Stimulated activated memory B cell treated with anti-CD40 and anti-IgM and Interleukin-4, amounts not matched to agents 10 μg/mL and 1 μg/mL and 100 μg/mL, for 72 hours (primary cell): ENCODE data around the gene TEX13D.

Source experiments
- ATAC-seq: fragments of 150-1000 bp; cut with Tn5 transposase; 2 replicates; pipeline ENCODE4 v1.10.0; 2021
- H3K27ac Mint-ChIP-seq: one replicate; pipeline ENCODE4 v1.8.0; 2022; ENCODE audit warnings: mild to moderate bottlenecking, mixed read lengths
- H3K27me3 Mint-ChIP-seq: one replicate; pipeline ENCODE4 v1.8.0; 2022; ENCODE audit warnings: mixed read lengths
- H3K36me3 Mint-ChIP-seq: one replicate; pipeline ENCODE4 v1.8.0; 2022; ENCODE audit warnings: mixed read lengths
- H3K4me1 Mint-ChIP-seq: one replicate; pipeline ENCODE4 v1.8.0; 2022; ENCODE audit warnings: mixed read lengths
- H3K4me3 Mint-ChIP-seq: one replicate; pipeline ENCODE4 v1.8.0; 2022; ENCODE audit warnings: mild to moderate bottlenecking, moderate library complexity, mixed read lengths
- H3K9me3 Mint-ChIP-seq: one replicate; pipeline ENCODE4 v1.8.0; 2022; ENCODE audit warnings: mixed read lengths

Gene TEX13D

GRCh38 chrX:124386401-124386800 is 53.9 kb downstream of the TEX13D start:
- no peaks in the 10 kb centered on the region for H3K36me3 Mint-ChIP-seq
- no peak for ATAC-seq
- no peaks in the 10 kb centered on the region for H3K9me3 Mint-ChIP-seq
- H3K4me3 Mint-ChIP-seq = no peak overlapping the region
- peaks cover 8% of the 10 kb centered on the region for H3K27me3 Mint-ChIP-seq
- no peaks in the 10 kb centered on the region for H3K4me1 Mint-ChIP-seq
- H3K27ac Mint-ChIP-seq = no peak overlapping the region
